RPMI8226 (cell line): ENCODE results near the gene MPDZ.
A peak's percentile ranks its signal among the peaks of the same experiment; 100 is the strongest.

Experiments used
- DNase-seq: peaks from one replicate; pipeline ENCODE4 v3.0.0-alpha.2; 2015

MPDZ gene

DNA sequence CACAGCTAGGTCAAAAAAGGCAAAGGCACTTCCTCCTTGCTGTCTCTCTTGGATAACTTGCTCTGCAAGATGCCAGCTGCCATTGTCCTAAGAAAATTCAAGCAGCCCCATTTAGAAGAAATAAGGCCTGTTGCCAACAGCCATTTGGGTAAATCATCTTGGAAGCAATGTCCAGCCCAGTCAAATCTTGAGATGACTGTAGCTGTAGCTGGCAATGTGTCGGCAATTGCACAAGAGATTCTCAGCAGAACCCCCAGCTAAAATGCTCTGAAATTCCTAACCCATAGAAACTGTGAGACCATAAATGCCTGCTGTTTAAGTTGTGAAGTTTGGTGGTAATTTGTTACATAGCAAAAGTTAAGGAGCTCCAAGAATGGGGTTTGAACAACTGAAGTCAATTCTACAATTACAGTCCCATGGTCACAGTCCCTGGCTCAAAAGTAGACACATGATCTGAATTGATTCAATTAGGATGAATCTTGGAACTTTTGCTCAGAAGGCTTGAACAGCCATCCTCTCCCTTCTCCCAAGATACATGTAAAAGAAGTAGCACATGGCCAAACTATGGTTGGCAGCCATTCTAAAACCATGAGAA lies 151.1 kb downstream of the MPDZ start:
- DNase-seq = no peak

DNA sequence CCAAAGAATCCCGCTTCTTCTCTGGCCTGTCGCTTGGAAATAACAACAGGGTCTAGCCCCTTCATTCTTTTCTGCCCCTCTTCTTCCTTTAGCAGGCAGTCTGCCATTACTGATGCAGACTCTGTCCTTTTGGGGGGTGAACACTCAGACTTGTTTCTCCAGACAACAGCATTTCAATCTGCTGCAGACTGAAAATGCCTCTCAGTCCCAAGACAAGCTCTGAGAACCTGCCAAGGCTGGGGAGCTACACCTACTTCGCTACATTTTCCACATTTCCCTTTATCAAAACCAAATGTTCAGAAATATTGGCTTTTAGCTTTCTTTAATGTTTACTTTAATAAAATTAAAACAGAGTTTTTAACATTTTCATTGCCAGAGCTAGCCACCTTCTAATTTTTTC lies 152.4 kb downstream of the MPDZ start:
- no peak for DNase-seq

DNA sequence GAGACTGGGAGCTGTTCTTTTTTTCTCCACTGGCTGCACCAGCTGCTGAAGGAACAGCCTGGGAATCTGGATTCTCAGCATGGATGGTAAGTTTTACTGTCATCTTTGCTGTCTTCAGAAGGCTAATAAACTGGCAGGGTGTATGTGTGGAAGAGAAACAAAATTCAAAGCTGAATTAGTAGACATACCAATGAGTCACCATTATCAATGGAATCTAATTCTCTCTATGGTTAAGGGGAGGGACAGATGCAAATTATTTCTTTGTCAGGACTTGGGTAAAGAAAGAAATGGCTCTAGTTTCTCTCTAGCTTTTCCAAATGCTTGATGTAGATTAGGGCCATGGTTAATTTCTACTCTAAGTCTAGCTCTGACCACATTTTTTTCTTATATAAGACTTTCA lies 154.2 kb downstream of the MPDZ start:
- DNase-seq = no peak

- DNase-seq = no peak
Observed at GRCh38 chr9:13122756-13123369, 156.6 kb downstream of the MPDZ start.

- DNase-seq = no peak
Observed at GRCh38 chr9:13118313-13118712, 161.2 kb downstream of the MPDZ start.

GRCh38 chr9:13116292-13116691 lies 163.2 kb downstream of the MPDZ start:
- DNase-seq = no peak

- DNase-seq = no peak
Observed at GRCh38 chr9:13113751-13114150, 165.7 kb downstream of the MPDZ start.

DNA sequence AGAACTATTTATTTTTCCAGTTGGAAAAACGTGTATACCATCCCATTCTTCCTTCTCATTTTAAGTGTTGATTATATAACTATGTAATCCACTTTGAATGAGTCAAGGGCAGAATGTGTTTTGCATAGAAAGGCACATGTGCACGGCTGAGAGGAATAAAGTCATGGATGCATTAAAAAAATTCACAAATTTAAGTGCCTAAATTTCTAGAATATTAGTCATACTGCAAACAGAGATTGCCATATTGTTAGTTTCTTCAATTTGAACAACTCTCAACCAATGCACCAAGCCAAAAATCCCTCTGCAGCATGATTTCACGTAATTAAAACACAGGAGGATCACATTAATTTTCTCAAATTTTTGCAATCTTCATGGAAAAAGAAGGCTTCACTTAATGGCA lies 166.3 kb downstream of the MPDZ start:
- DNase-seq = no peak

GRCh38 chr9:13111778-13112177 lies 167.7 kb downstream of the MPDZ start:
- DNase-seq = no peak

- DNase-seq = peak; percentile 16
Observed at GRCh38 chr9:13110766-13111417, 168.6 kb downstream of the MPDZ start.

DNA sequence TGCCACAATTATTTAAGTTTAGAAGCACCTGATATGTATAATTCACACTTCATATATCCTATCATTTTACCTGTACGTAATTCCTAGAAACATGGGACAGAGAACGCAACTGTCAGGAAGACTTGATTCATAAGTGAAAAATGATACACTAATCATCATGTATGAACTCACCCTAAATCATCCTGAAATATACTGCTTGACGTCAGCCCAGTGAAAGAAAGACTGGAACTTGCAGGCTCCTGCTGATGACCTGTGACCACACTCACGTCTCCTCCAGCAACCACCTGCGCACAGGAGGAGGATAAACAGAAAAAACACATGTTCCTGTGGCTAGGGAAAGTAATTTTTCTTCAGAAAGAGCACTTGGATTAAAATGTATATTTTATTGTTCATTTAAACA lies 169.7 kb downstream of the MPDZ start:
- DNase-seq = no peak

DNA sequence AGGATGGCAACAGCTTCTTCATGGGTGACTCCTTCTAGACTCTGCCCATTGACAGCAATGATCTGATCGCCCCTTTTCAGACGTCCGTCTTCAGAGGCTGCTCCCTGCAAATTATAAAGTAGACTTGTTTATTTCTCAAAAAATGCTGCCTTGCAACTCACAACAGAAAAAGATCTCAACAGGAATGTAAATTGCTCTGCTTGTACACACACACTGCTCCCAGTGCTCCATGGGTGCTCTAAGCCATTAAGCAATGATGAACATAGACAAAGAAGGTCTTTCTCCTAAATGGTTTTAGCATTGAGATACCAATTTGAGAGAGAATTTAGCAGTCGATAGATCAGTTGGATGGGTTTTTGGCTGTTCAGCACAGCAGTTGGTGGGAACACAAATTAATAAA lies 172.5 kb downstream of the MPDZ start:
- no peak for DNase-seq

- no peak for DNase-seq
Observed at GRCh38 chr9:13100914-13101572, 178.4 kb downstream of the MPDZ start.

DNA sequence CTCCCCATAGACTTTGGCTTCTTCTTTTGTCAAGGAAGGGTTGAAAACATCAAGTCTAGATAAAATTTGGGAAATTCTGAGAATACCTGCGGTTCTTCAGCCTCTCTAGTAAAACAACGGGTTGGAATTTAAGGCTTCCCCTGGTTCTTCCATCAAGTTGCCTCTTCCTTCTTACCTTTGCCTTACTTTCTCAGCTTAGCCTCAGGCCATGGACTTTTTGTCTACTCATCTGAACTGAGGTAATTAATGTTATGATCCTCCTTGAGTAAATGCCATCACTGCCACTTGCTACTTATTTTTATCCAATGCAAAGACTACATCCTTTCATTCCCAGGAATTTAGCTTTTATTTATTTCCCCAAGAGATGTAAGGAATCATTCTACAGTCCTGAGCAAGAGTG lies 184.4 kb downstream of the MPDZ start:
- no peak for DNase-seq

DNA sequence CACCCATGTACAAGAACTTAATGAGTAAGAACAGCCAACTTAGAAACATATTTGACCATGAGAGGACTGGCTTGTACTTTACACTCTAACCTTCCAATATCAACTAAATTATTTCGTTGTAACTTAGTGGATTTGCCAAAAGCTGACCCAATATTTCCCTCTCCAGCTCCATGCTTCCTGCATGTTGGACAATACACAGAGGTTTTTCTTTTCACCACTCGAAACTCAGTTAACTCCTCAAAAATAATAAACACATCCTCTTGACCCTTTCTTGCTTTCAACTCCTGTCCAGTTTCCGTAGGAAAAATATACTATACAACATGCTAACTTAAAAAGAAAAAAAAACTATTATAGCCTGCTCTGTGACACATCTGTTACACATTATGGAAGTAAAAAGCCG lies 188.9 kb downstream of the MPDZ start:
- no peak for DNase-seq

GRCh38 chr9:13089666-13090065 lies 189.8 kb downstream of the MPDZ start:
- DNase-seq = no peak

DNA sequence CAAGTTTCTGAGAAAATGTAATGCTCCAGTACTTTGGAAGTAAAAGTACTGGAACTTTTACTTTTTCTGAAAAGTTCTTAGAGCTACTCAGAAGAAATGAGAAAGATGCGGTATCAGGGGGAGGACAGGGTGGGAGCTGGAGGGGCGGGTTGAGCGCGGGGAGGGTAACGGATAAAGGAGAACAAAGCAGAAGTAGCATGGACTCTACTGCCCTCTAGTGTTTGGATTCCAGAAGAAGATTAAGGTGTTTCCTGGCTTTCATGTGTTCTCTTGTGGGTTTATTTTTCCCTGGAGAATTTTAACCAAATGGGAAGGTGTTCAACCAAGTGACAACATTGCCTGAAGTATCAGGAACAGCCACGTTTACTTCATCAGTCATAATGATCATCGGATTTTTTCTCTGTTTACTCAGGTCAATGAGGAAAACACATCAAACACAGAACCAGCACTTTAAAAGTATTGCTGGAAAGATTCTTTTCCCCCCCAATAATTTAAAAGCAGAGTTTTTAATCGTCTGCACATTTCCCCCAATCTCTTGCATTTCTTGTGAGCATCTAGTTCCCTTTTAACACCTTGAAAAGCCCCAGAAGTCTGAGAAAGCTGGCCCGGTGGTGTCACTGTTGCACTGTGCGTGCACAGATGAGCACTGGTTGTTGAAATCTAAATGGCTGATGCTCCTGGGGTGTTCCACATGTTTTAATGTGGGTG lies 190.6 kb downstream of the MPDZ start:
- DNase-seq = peak; percentile 47

- no peak for DNase-seq
Observed at GRCh38 chr9:13083963-13084528, 195.4 kb downstream of the MPDZ start.

DNA sequence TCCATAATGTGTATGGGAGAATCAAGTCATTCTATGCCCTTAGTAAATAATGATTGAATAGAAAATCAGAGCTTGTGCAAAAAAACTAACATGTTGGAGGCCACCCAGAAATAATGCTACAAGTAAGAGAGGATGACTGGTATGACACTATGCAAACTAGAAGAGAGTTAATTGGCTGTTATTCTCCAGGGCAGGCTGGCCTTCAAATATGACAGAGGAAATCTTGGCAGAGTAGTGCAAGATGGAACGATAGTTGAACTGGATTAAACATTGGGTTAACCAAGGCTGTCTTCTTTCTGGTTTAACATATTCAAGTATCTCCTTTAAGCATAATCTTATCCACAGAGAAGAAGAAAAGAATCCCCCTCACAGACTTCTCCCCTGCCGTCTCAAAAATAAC lies 196.1 kb downstream of the MPDZ start:
- DNase-seq = no peak

DNA sequence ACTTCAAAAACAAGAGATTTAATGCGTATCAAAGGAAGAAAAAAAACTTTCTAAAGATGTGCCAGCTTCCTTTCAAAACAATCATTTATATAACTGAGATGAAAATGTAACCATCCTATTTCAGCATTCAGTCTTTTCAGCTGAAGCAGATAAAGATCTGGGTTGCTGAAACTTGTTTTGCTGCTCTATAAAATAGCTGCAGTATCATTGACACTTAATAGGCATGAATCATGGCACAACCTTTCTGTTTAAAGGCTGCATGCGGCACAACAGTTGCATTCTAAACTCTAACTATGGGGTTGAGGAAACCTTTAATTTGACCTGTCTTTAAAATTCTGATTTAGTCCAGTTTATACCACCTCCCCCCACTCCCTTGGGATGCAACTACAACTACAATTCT lies 196.7 kb downstream of the MPDZ start:
- no peak for DNase-seq

- no peak for DNase-seq
Observed at GRCh38 chr9:13078164-13078563, 201.3 kb downstream of the MPDZ start.

DNA sequence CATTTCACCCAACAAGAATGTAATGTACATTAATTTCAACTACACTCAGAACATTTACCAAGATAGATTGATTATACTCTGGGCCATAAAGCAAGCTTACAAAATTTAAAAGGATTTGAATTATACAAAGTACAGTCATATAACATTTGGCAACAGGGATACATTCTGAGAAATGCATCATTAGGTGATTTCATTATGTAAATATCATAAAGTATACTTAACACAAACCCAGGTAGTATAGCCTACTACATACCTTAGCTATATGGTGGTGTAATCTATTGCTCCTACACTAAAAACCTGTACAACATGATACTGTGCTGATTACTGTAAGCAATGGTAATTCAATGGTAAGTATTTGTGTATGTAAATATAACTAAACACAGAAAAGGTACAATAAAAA lies 202.9 kb downstream of the MPDZ start:
- no peak for DNase-seq

DNA sequence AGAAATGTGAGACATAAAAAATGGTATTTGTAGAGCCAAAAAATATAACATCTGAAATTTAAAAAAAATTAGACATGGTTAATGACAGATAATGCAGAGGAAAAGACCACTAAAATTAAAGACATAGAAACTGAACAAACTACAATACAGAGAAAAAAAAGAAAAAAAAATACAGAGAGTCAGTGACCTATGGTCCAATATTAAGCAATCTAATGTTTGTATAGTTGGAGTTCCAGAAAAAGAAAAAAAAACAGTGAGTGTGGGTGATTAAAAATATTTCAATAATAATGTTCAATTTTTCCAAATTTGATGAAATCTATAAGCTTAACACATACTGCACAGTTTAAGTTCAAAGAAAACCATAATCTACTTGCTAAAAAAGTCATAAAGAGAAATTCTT lies 207.6 kb downstream of the MPDZ start:
- DNase-seq = no peak
